Heart left ventricle (tissue), 16 donors: ENCODE results near the gene HAO1. TPM values are rescaled to one million over a fixed set of nuclear protein-coding genes. Genes with fewer than 3 reads are reported as not detected.

Experiments
- ATAC-seq, 4 donors: fragments of 200-7000 bp; cut with Tn5 transposase; one replicate each; pipeline ENCODE4 v1.9.1; 2020 to 2022; ENCODE audit warnings: moderate library complexity in 4 of 4, mild to moderate bottlenecking in 3 of 4, moderate number of reproducible peaks in 1 of 4
- DNase-seq, 5 donors: peaks; one replicate each; pipeline ENCODE4 v3.0.0-alpha.2; 2020
- H3K27ac ChIP-seq, 12 donors: fragments of 200-600 bp; sonication (generic) in 4 of 12; one replicate each; pipeline versions ENCODE4 v1.5.0 to v1.8.0; 2016 to 2022; ENCODE audit warnings: mild to moderate bottlenecking in 2 of 12
- H3K27me3 ChIP-seq, 9 donors: fragments of 200-600 bp; sonication (generic) in 2 of 9; one replicate each; pipeline versions ENCODE4 v1.5.1 to v1.8.0; 2016 to 2022; ENCODE audit warnings: mild to moderate bottlenecking in 3 of 9
- H3K36me3 ChIP-seq, 9 donors: fragments of 200-600 bp; sonication (generic) in 2 of 9; one replicate each; pipeline versions ENCODE4 v1.5.0 to v1.8.0; 2018 to 2022; ENCODE audit warnings: mild to moderate bottlenecking in 2 of 9
- H3K4me1 ChIP-seq, 12 donors: fragments of 200-600 bp; sonication (generic) in 4 of 12; one replicate each; pipeline versions ENCODE4 v1.5.0 to v1.8.0; 2016 to 2022; ENCODE audit warnings: mild to moderate bottlenecking in 3 of 12
- H3K4me3 ChIP-seq, 12 donors: fragments of 200-600 bp; sonication (generic) in 4 of 12; one replicate each; pipeline versions ENCODE4 v1.5.0 to v1.8.0; 2017 to 2022; ENCODE audit warnings: mild to moderate bottlenecking in 9 of 12, moderate library complexity in 4 of 12
- H3K9me3 ChIP-seq, 12 donors: fragments of 200-600 bp; sonication (generic) in 4 of 12; one replicate each; pipeline versions ENCODE4 v1.5.0 to v1.8.0; 2016 to 2022; ENCODE audit warnings: mild to moderate bottlenecking in 1 of 12
- POLR2A ChIP-seq, 2 donors: fragments of 450-650 bp; IDR thresholded peaks; one replicate each; pipeline ENCODE4 v1.6.1; 2017; ENCODE audit warnings: antibody characterized with exemption in 2 of 2, mild to moderate bottlenecking in 2 of 2, moderate library complexity in 2 of 2
- WGBS, 4 donors: extraction: QIAGEN DNeasy Blood & Tissue Kit in 2 of 4; methylation state at CpG; one replicate each; pipeline versions ENCODE4 v1.1.5 to v1.1.7; 2013 to 2018; 5-methylcytosine and 5-hydroxymethylcytosine counted together
- intact Hi-C, 10 donors: fragments of 100-400 bp; cut with DNase I; formaldehyde crosslinking; loops; one replicate each; pipeline versions ENCODE4 v1.11.1 to v1.14.2; 2022
- polyA plus RNA-seq, 2 donors: library from polyadenylated mRNA; stranded (reverse); fragments of 200-250 nt; gene quantifications; one replicate each; pipeline ENCODE4 v1.2.3, GENCODE V29; 2013
- total RNA-seq, 9 donors: library from RNA; depleted of rRNA in 2 of 9; stranded (reverse); fragments of >200 nt in 2 of 9; fragmentation: NEBNext Ultra II Directional in 3 of 9; extraction: Animal tissue kit (Norgen Biotek cat#: 25700) in 3 of 9; gene quantifications; one replicate each; pipeline versions ENCODE4 v1.1.0 to v1.2.4, GENCODE V29; 2016 to 2023
- TF ChIP-seq, protein P1 (sequence below), 12 donors: fragments of 200-600 bp; sonication (generic) in 4 of 12; IDR thresholded peaks; one replicate each; pipeline versions ENCODE4 v1.5.0 to v1.8.0; 2018 to 2022; ENCODE audit warnings: antibody characterized with exemption in 12 of 12, mild to moderate bottlenecking in 5 of 12
- donor health status: ischemic (EF 13 %, LVEDD 7.1; RV severe dilation, severe dysfunction).
- donor health status: healthy with polysubstance abuse.
- donor health status: DM: no; HTN: yes; CAD: no.
- donor health status: DM: no; HTN: no; CAD: no.
- donor health status: ischemic (EF 25% LVEDD 6.9; RV normal size, moderate dysfunction).
- donor health status: ischemic (EF 25% LVEDD 5.7; RV mildly dilated, moderate dysfunction).
- donor health status: healthy.
- donor health status: DM: yes; HTN: yes; CAD: no.
- donor health status: ischemic (EF 35%, LVEDD 5.7; RV mildly dilated, moderate dysfunction).
- donor health status: nonischemic (EF 11% LVEDD 7.7; RV severe dilation, severe dysfunction).
- donor health status: DM: yes; HTN: yes; CAD: no.
- donor health status: PGD.
- donor health status: ischemic (EF 29% LVEDD 5.4; RV normal size, mild dysfunction).
- donor health status: nonischemic (EF 23%, LVEDD 6.1; RV moderate dilation, normal function).

Gene HAO1
- total and polyA plus RNA-seq, 11 donors = 0.17 TPM; not detected in 10

DNA sequence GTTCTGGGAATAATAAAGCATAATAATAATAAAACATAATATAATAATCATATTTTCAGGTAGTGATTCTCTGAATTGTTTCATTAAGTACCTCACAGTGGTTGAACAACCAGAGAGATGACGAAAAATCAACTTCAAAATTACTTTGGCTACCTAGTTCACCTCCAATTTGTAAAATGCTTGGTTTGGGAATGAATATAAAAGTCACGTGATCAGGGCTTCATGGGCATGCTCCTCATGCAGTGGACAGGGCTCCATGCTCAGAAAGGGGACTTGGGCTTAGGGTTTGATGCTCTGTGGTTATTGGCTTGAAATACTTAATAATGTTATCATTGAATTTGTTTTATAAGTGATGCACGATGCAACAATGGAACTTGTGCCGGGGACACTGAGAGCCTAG lies 58.2 kb downstream of the HAO1 start:
- Histone ChIP-seq H3K9me3 (no peaks in the 10 kb centered on the region), H3K36me3 (no peaks in the 10 kb centered on the region), H3K4me1 (peaks cover 0 to 8% (median 0%) of the 10 kb centered on the region in 12 donors), H3K27ac (no peak overlapping the region), H3K4me3 (no peak overlapping the region), H3K27me3 (no peaks in the 10 kb centered on the region)
- WGBS, 4 donors = 77 to 89% (median 85%) methylated on average over 4 of the region's 4 CpGs
- TF ChIP-seq, protein P1, sequence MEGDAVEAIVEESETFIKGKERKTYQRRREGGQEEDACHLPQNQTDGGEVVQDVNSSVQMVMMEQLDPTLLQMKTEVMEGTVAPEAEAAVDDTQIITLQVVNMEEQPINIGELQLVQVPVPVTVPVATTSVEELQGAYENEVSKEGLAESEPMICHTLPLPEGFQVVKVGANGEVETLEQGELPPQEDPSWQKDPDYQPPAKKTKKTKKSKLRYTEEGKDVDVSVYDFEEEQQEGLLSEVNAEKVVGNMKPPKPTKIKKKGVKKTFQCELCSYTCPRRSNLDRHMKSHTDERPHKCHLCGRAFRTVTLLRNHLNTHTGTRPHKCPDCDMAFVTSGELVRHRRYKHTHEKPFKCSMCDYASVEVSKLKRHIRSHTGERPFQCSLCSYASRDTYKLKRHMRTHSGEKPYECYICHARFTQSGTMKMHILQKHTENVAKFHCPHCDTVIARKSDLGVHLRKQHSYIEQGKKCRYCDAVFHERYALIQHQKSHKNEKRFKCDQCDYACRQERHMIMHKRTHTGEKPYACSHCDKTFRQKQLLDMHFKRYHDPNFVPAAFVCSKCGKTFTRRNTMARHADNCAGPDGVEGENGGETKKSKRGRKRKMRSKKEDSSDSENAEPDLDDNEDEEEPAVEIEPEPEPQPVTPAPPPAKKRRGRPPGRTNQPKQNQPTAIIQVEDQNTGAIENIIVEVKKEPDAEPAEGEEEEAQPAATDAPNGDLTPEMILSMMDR (IDR thresholded peaks at IDR 0.05) = no peak
- TF ChIP-seq POLR2A (IDR thresholded peaks at IDR 0.05) = no peak
- intact Hi-C loops = no loop called here
- DNase-seq (no peak), ATAC-seq (no peak)

DNA sequence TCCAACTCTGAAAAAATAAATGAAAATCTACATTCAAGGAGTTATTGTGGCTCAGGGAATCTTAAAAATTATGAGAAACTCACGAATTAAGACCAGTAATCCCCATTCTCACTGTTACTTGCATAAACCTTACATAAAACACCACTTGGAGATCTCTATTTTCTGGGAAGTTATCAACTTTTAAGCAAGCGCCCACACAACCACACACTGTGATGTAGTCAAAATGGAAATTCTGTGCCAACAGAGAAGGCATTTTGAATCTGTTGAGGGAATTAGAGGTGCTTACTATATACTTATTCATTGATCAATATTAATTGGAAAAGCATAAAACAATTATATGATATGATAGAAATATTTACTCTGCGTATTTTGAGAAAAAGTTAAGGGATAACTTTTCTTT lies 58.7 kb downstream of the HAO1 start:
- WGBS, 4 donors = 70 to 80% (median 75%) methylated on average over 3 of the region's 3 CpGs
- TF ChIP-seq, protein P1 (IDR thresholded peaks at IDR 0.05) = no peak
- no peak for TF ChIP-seq POLR2A (IDR thresholded peaks at IDR 0.05)
- no peaks in the 10 kb centered on the region for H3K27me3 ChIP-seq
- no peaks in the 10 kb centered on the region for H3K9me3 ChIP-seq
- H3K4me3 ChIP-seq = no peak overlapping the region
- H3K27ac ChIP-seq = no peak overlapping the region
- ATAC-seq = no peak
- DNase-seq = no peak
- intact Hi-C loops = no loop called here
- peaks cover 0 to 8% (median 0%) of the 10 kb centered on the region in 12 donors for H3K4me1 ChIP-seq
- no peaks in the 10 kb centered on the region for H3K36me3 ChIP-seq

DNA sequence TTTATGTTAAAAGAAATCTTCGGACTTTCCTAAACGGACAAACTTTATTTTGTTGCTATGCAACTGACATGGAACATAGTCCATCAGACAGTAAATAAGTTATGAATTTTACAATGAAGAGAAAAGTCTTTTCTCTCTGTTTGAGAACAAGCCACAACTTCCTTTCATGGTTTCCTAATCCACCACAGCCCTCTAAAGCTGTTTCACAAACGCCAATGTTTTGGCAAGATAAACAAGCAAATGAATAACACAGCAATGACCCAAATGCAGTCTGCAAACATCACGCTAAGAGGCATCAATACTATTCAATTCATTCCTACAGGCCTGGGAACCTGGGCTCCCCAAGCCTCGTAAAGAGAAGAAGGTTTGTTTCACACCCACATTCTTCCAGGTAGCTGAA lies 60.4 kb downstream of the HAO1 start:
- WGBS, 4 donors = 35 to 42% (median 40%) methylated on average over 5 of the region's 5 CpGs
- H3K4me3 ChIP-seq = no peak overlapping the region
- no peaks in the 10 kb centered on the region for H3K36me3 ChIP-seq
- intact Hi-C loops = no loop called here
- H3K9me3 ChIP-seq = no peaks in the 10 kb centered on the region
- TF ChIP-seq, protein P1 (IDR thresholded peaks at IDR 0.05) = no peak
- no peak for TF ChIP-seq POLR2A (IDR thresholded peaks at IDR 0.05)
- no peaks in the 10 kb centered on the region for H3K27me3 ChIP-seq
- ATAC-seq (no peak), DNase-seq (no peak)
- H3K27ac ChIP-seq = no peak overlapping the region
- peaks cover 0 to 8% (median 0%) of the 10 kb centered on the region in 12 donors for H3K4me1 ChIP-seq

DNA sequence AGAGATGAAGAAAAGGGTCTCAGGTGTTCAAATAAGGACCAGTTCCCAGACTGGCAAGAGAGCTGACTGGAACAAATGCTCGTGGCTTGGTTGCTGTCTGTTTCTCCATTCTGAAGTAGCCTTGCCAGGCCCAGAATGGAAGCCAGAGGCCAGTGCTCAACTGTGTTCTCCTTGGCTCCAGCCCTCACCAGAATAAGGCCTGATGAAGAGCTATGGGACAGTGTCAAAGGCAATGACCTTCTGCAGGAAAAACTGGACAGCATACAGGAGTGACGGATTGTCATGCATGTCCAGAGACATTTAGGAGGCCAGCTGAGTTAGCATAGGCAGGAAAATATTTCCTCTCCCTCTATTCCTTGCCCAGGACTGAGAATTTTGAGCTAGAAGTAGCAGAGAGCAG lies 72.2 kb downstream of the HAO1 start:
- TF ChIP-seq, protein P1 (IDR thresholded peaks at IDR 0.05) = no peak
- TF ChIP-seq POLR2A (IDR thresholded peaks at IDR 0.05) = no peak

More for the DNA sequence above, 72.2 kb downstream of the HAO1 start:
- H3K27me3 ChIP-seq = peaks cover 0 to 5% (median 0%) of the 10 kb centered on the region in 9 donors
- intact Hi-C loops = loop anchor here in 2 of 10 donors (10.0 kb wide), 2 partner anchors 583 to 1103 kb away; partner anchors contain the start of gene BMP2 (in 2 of the 2)
- H3K4me1 ChIP-seq = no peaks in the 10 kb centered on the region
- 71 to 77% (median 74%) methylated on average over 2 of the region's 2 CpGs for WGBS, 4 donors
- no peaks in the 10 kb centered on the region for H3K36me3 ChIP-seq
- no peak overlapping the region for H3K27ac ChIP-seq
- peaks cover 0 to 8% (median 0%) of the 10 kb centered on the region in 12 donors for H3K9me3 ChIP-seq
- DNase-seq = no peak
- ATAC-seq = no peak
- H3K4me3 ChIP-seq = no peak overlapping the region
